Hematopoietic multipotent progenitor cell treated with erythropoietin and hydrocortisone succinate and interleukin-3 and kit ligand, for 4 days (in vitro differentiated cells): ENCODE results near the gene RHOD.

Experiments
- DNase-seq: peaks from one replicate; pipeline ENCODE4 v3.0.0-alpha.2; 2015

RHOD gene

GRCh38 chr11:67056267-67057204 is at the start of gene RHOD:
Gene RHOD (plus strand): TSS chr11:67056847. CDS start chr11:67056903, 56 bp downstream.
- DNase-seq: peak; percentile 18

GRCh38 chr11:67007126-67007525 is 49.5 kb upstream of the RHOD start:
- no peak for DNase-seq

- DNase-seq: no peak
These were observed 46.2 kb upstream of the RHOD start for GRCh38 chr11:67010296-67010905.

GRCh38 chr11:67013511-67014045 is 43.1 kb upstream of the RHOD start:
- no peak for DNase-seq

GRCh38 chr11:67014343-67014742 is 42.3 kb upstream of the RHOD start:
- no peak for DNase-seq

GRCh38 chr11:67015048-67015447 is 41.6 kb upstream of the RHOD start:
- no peak for DNase-seq

GRCh38 chr11:67016550-67016949 is 40.1 kb upstream of the RHOD start:
- no peak for DNase-seq

GRCh38 chr11:67020949-67021348 is 35.7 kb upstream of the RHOD start:
- DNase-seq: no peak

- DNase-seq: no peak
These were observed 34.2 kb upstream of the RHOD start for GRCh38 chr11:67022341-67022933.

GRCh38 chr11:67022961-67023956 is 33.4 kb upstream of the RHOD start, which contains the start of gene SYT12:
Gene SYT12 (plus strand): TSS chr11:67023134. CDS start chr11:67030145, 7,011 bp downstream.
- peak; percentile 24 for DNase-seq

- no peak for DNase-seq
These were observed 32.7 kb upstream of the RHOD start for GRCh38 chr11:67023957-67024353.

- peak; percentile 84 for DNase-seq
These were observed 32.2 kb upstream of the RHOD start for GRCh38 chr11:67024410-67024809.

GRCh38 chr11:67024966-67025365 is 31.7 kb upstream of the RHOD start:
- peak; percentile 32 for DNase-seq

GRCh38 chr11:67025750-67026149 is 30.9 kb upstream of the RHOD start:
- no peak for DNase-seq

- DNase-seq: no peak
These were observed 29.7 kb upstream of the RHOD start for GRCh38 chr11:67026941-67027340.

- DNase-seq: no peak
These were observed 29.1 kb upstream of the RHOD start for GRCh38 chr11:67027483-67027930.

GRCh38 chr11:67027943-67028542 is 28.6 kb upstream of the RHOD start:
- DNase-seq: no peak

- DNase-seq: no peak
These were observed 27.5 kb upstream of the RHOD start for GRCh38 chr11:67029146-67029545.

GRCh38 chr11:67030976-67031375 is 25.7 kb upstream of the RHOD start:
- DNase-seq: no peak

- no peak for DNase-seq
These were observed 24.7 kb upstream of the RHOD start for GRCh38 chr11:67031791-67032561.
